Muscle of arm (tissue), 12 donors: ENCODE results near the gene ZYX. TPM values are rescaled to one million over a fixed set of nuclear protein-coding genes. Genes with fewer than 3 reads are reported as not detected.
"Not testable (repeated sequence)": the region's sequence is repeated elsewhere in the genome, so short reads cannot be mapped to it uniquely, and the experiment has no call there.

Experiments
- DNase-seq: peaks from one replicate; pipeline ENCODE4 v3.0.0-alpha.2; 2013
- polyA plus RNA-seq, 12 donors: library from polyadenylated mRNA; unstranded; fragments of 120-200 nt; gene quantifications; one replicate each; pipeline ENCODE4 v1.2.1, GENCODE V29; 2013; ENCODE audit not compliant: insufficient read length in 12 of 12

The ZYX gene
- polyA plus RNA-seq, 12 donors: 151 to 656 (median 188) TPM; not detected in 1

- DNase-seq: no peak
Observed at GRCh38 chr7:143382791-143383641, 1.9 kb downstream of the ZYX start.

- no peak for DNase-seq
Observed at GRCh38 chr7:143383642-143383957, 2.5 kb downstream of the ZYX start.

GRCh38 chr7:143384148-143384547 lies 3.0 kb downstream of the ZYX start:
- no peak for DNase-seq

GRCh38 chr7:143384661-143385631 lies 3.8 kb downstream of the ZYX start:
- DNase-seq: no peak

- no peak for DNase-seq
Observed at GRCh38 chr7:143385891-143386781, 5.0 kb downstream of the ZYX start.

- DNase-seq: no peak
Observed at GRCh38 chr7:143387156-143387975, 6.2 kb downstream of the ZYX start.

- DNase-seq: no peak
Observed at GRCh38 chr7:143388051-143388450, 6.9 kb downstream of the ZYX start.

- no peak for DNase-seq
Observed at GRCh38 chr7:143388491-143389101, 7.5 kb downstream of the ZYX start.

- DNase-seq: no peak
Observed at GRCh38 chr7:143389316-143390103, 8.4 kb downstream of the ZYX start.

GRCh38 chr7:143390104-143390772 lies 9.1 kb downstream of the ZYX start:
- no peak for DNase-seq

GRCh38 chr7:143390773-143391317 lies 9.7 kb downstream of the ZYX start:
- no peak for DNase-seq

- DNase-seq: peak; percentile 65
Observed at GRCh38 chr7:143391462-143392404, 10.6 kb downstream of the ZYX start.

GRCh38 chr7:143392427-143392826 lies 11.3 kb downstream of the ZYX start:
- DNase-seq: not testable (repeated sequence)

GRCh38 chr7:143392875-143393266 lies 11.7 kb downstream of the ZYX start:
- DNase-seq: no peak

GRCh38 chr7:143393267-143394041 lies 12.3 kb downstream of the ZYX start:
- no peak for DNase-seq

GRCh38 chr7:143394068-143394467 lies 12.9 kb downstream of the ZYX start:
- DNase-seq: no peak

- DNase-seq: no peak
Observed at GRCh38 chr7:143394777-143395176, 13.6 kb downstream of the ZYX start.
